H1 (cell line): ENCODE results near the gene TMEM170A. TPM values are rescaled to one million over a fixed set of nuclear protein-coding genes. Genes with fewer than 3 reads are reported as not detected.

Source experiments
- CHD2 ChIP-seq: IDR thresholded peaks from 2 replicates; pipeline ENCODE4 v1.6.1; 2012; ENCODE audit warnings: low read length, improper control_type of control experiment
- CHD7 ChIP-seq: fragments of 300-600 bp; sonication (generic); IDR thresholded peaks from 2 replicates; pipeline ENCODE4 v1.7.1; 2012; ENCODE audit warnings: low read length, moderate library complexity, mild to moderate bottlenecking, inconsistent platforms; ENCODE audit not compliant: insufficient replicate concordance
- EP300 ChIP-seq, 2 experiments: IDR thresholded peaks; 1 replicate in 1 of 2; 2 replicates in 1 of 2; pipeline ENCODE4 v1.6.1; 2011 to 2012; ENCODE audit warnings: low read depth in 2 of 2, low read length in 2 of 2, mild to moderate bottlenecking in 2 of 2, borderline replicate concordance in 1 of 2, inconsistent platforms in 1 of 2, moderate library complexity in 1 of 2
- FOSL1 ChIP-seq: IDR thresholded peaks from 2 replicates; pipeline ENCODE4 v1.6.1; 2011; ENCODE audit warnings: mild to moderate bottlenecking, low read depth, low read length, moderate library complexity; ENCODE audit not compliant: insufficient read depth
- JUN ChIP-seq: IDR thresholded peaks from 2 replicates; pipeline ENCODE4 v1.6.1; 2011; ENCODE audit warnings: low read depth, mild to moderate bottlenecking, improper control_type of control experiment, low read length
- RNF2 ChIP-seq: fragments of 200-900, 300-1000 bp; sonication (generic); IDR thresholded peaks from 2 replicates; pipeline ENCODE4 v1.7.1; 2016; ENCODE audit warnings: borderline replicate concordance, low read depth, mild to moderate bottlenecking, antibody characterized with exemption, low read length; ENCODE audit not compliant: poor library complexity, severe bottlenecking; ENCODE audit errors: missing control alignments
- SAP30 ChIP-seq: fragments of 300-600 bp; sonication (generic); IDR thresholded peaks from 2 replicates; pipeline ENCODE4 v1.7.1; 2012; ENCODE audit warnings: low read length, moderate library complexity, mild to moderate bottlenecking, inconsistent platforms; ENCODE audit not compliant: insufficient read depth, insufficient replicate concordance
- polyA plus RNA-seq, 7 experiments: library from polyadenylated mRNA; depleted of rRNA in 3 of 7; stranded (reverse) in 5 of 7; unstranded in 2 of 7; fragments of >200 nt in 5 of 7; fragments of 200-250 nt in 2 of 7; gene quantifications; 1 replicate in 5 of 7; 2 replicates in 1 of 7; 4 replicates in 1 of 7; pipeline versions ENCODE4 v1.2.1 to v1.2.3, GENCODE V29; 2011 to 2013; ENCODE audit warnings: missing spikeins in 2 of 7, mixed read lengths in 2 of 7
- total RNA-seq: library from RNA; stranded (reverse); fragmentation: NEBNext Ultra II Directional; extraction: Animal tissue kit (Norgen Biotek cat#: 25700); gene quantifications from 2 replicates; pipeline ENCODE4 v1.2.1, GENCODE V29; 2021

TMEM170A gene
- total and polyA plus RNA-seq, 2 of the 8 experiments (the other 6 are each of a cell fraction or from before 2014, with no cell fraction given), result 22.9 to 56.6 TPM

- TF ChIP-seq CHD7 (no peak), FOSL1 (no peak), CHD2 (no peak), EP300 (IDR thresholded peaks at IDR 0.05; ENCODE audit: borderline replicate concordance in 1 of 2, low read depth in 2 of 2, low read length in 2 of 2) (no peak), RNF2 (no peak), SAP30 (no peak), JUN (no peak)
Observed at GRCh38 chr16:75506107-75506506, 41.6 kb upstream of the TMEM170A start (continued).
